Epidermal melanocyte (primary cell): ENCODE measurements around the gene IQCH.

Experiments
- DNase-seq: peaks from one replicate; pipeline ENCODE4 v3.0.0; 2011; ENCODE audit warnings: low spot score; ENCODE audit not compliant: insufficient read length

IQCH gene

DNA sequence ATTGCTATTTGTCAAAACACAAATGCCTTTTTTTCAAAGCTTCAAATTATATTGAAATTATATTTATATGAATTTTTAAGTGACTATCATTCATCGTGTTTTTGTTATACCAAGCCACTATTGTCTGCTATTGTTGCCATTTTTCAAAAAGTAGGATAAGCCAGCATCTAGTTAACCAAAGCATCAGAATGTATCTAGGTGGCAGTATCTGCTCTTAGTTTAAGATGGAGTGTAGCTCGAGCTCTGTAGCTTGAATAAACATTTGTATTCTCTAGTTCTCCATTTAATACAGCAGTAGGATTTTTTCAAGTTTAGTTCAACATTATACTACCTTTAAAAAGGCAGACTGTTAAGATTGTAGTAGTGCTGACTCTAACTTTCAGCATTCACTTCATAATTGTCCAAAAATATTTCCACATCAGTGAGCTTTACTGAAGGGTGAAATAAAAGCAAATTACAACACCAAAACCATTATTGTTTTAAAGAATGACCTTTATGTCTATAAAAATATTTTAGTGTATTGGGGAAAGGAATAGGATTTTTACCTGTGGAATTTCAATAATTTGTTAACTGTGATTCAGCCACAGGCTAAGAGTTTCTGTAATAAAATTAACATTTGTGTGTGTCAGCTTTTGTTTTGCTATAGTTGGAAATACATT lies 246.7 kb downstream of the IQCH start:
- no peak for DNase-seq

DNA sequence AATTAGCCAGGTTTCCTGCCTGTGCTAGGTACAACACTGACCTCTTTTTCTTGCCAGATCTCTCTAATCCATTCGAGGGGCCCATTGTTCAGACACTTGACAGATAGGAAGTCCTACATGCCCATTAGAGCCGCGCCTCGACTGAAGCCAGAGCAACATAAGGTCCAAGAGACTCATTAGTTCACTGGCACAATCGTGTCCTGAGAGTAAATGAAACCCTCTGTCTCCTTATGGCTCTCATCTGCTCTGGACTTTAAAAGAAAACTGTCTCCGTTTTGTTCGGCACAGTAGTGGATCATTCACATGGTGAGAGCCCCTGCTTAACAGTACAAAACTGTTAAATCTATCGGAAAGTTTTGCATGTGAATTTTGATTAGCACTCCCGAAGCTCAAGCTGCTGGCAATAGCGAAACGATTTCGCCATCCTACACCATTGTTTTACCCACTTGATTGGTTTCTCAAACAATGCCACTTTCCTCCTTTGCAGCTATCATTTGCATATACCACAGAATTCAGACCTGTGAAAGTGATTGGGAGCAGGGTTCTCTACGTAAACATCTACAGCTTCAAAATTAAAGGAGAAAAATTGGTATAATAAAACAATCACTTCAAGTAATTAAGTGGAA lies 247.4 kb downstream of the IQCH start:
- no peak for DNase-seq

DNA sequence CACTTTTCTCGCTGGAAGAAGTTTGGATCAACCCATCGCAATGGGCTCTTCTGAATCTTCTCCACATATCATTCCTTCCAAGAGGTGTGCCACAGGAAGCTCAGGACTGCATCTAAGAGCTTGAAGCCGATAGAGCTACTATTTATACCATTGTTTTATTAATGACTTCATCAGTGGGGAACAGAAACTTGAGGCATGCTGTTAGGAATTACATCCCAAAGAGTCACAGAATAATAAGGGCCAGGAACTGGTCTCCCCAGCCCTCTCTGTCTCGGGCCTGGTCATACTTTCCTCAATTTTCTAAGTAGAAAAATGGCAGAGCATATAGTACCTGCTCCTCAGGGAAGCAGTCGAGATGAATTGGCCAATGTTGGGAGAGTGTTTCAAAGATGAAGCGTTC lies 249.5 kb downstream of the IQCH start:
- no peak for DNase-seq

DNA sequence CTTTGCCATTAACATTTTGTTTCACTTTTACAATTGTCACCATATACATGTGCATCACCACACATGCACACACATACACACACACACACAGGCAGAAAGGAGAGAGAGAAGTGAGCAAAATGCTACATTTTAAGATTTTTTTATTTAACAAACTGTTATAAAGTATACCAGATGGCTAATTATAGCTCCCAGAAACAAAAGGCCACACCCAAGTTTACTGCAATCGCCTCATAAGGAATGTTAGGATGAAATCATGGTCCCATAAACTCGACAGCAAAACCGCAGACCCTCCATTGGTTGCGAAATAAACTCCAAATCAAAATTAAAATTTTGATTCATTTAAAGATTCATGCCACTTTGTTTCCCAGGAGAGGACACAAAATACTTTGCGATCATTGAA lies 250.2 kb downstream of the IQCH start:
- no peak for DNase-seq

DNA sequence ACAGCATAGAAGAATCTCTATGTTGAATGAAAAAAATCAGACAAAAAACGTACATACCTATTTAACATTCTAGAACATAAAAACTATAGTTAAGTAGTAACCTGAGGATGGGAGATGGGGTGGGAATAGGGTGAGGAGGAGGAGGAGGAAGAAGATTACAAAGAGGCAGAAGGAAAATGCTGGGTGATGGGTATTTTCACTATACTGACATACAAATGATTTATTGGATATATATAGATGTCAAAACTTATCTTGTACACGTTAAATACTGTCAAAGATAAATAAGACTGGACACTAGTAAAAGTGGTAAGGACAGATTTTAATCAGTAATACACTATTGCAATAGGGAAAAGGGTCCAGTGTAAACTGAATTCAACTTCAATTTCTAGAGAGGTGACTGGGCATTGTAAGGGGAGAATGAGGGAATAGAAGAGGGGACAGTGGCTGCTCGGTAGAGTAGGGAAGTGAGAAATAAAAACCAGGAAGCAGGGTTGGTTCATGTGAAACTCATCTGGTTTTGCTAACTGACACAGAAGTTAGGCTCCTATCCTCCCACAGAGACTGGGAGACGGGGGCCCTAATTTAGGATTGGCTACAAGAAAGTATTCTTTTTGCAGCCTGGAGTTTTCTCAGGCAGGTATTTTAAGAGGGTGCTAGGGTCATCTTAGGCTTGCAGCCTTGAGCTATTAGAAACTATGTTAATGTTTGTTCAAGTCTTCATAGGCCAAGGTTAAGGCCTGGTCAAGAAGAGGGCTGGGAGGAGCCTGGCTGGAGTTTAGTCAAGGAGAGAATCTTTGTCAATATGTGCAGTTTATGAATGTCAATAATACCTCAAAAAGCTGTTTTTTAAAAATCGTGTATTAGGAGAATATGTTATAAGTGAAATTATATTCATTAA lies 251.3 kb downstream of the IQCH start:
- DNase-seq, result no peak

DNA sequence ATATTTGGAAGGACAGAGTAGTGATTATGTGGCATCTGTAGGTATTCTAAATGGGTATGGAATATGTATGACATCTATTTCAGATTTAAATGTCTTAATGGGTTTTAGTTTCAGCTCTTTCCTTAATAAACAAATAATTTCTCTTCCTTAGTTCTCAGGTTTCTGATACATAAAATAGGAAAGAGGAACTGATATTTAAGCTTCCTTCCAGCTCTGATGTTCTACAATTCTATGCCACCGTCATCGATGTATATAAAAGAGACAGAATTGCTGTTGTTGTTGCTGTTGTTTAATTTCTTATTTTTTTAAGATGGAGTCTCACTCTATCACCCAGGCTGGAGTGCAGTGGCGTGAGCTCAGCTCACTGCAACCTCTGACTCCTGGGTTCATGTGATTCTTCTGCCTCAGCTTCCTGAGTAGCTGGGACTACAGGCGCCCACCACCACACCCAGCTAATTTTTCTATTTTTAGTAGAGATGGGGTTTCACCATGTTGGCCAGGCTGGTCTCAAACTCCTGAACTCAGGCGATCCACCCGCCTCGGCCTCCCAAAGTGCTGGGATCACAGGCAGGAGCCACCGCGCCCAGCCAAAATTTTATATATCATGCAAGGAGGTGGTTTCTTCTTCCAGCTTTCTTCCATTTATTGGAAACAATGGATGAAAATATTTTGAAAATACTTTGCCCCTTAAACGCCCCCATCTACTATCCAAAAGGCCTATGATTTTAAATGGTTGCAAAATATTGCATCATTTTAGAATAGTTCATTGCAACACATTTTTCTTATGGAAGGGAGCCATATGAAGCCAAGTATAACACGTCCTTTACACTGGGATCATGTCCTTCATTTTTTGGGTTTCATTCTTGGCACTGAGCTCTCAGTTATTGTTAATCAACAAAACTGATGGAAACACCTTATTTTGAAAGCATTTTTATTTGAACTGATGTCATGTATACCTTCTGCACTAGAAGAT lies 252.5 kb downstream of the IQCH start:
- DNase-seq, result no peak

DNA sequence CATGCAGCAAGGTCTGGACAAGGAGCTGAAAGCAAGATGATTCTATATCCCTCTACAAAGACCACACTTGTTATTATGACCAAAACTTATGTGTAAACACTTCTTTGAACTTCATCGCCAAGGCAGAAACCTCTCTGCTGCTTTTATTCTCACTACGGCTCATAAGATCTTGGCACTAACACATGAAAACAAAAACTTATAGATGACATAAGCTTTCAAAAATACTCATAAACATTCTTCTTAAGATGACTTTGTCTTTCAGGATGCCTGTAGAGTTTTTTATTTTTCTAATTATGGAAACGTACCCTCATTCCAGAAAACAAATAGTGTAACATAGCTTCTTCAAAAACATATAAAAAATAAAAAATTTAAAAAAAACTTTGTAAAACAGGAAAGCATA lies 253.8 kb downstream of the IQCH start:
- no peak for DNase-seq

DNA sequence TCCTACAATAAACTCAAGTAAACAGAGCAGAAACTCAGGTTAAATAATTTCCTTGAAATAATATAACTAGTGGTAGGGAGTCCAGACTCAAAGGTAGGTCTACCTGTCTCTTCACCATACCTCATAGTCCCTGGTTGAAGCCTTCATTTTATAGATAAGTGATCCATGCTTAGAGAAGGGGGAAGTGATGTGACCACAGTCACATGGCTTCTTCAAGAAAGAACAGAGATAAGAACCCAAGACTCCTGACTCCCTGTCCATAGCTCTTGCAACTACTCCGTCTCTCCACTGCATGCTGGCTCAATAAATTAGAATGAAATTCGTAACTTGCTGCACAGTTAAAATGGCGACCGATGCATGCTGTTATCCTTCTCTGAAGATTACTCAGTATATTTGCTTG lies 255.3 kb downstream of the IQCH start:
- DNase-seq, result no peak

DNA sequence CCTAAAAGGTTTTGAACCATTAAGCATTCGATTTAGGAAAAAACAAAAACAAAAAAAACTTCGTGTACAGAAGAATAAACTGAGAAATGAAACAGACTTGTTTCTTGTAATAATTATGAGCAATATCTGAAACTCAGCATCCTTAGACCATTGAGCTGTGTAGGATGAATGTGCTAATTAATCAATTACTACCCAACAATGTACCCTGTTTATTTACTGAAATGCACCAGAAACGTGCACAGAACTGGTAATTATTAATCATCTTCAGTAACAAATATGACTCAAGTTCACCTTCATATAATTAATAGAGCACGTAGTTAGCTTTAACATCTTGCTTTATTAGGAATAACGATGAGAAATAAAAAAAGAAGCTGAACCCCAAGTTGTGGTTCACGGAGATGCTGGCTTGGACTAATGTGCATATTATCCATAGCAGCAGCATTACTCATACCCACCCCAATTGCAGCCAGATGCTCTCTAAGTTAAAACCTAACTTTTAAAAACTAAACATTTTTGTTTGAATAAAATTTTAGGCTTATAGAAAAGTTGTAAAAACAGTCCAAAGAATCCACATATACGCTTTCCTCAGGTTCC lies 256.1 kb downstream of the IQCH start:
- no peak for DNase-seq

DNA sequence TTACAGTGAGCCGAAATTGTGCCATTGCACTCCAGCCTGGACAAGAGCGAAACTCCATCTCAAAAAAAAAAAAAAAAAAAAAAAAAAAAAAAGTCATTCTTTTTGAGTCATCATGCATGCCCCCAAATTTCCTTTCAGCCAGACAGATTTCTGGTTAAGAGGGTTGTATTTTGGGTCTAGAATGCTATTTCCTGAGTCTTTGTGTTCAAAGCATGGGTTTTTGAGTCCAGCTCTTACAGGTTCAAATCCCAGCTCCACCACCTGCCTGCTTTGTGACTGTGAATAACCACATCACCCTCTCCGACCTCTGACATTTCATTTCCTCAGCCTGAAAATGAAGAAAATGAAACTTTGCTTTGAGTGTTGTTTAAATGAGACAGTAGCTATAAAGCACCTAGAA lies 257.0 kb downstream of the IQCH start:
- no peak for DNase-seq

DNA sequence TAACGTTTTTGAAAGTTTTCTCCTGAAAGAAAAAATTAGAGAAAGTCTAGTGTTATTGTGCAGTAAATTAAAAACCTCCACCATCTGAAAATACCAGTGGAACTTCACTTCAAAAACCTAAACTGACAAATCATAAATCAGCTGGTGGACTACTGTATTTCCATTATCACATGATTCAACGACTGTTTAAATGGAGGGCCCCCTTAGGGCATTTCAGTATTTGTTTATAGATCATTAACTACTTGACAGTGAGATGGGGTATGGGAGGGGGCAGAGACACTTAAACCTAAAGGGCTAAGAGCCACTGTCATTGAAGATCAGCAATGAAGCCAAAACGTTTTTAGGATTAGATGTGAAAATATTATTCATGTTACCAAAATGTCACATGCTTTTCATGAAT lies 257.6 kb downstream of the IQCH start:
- no peak for DNase-seq

DNA sequence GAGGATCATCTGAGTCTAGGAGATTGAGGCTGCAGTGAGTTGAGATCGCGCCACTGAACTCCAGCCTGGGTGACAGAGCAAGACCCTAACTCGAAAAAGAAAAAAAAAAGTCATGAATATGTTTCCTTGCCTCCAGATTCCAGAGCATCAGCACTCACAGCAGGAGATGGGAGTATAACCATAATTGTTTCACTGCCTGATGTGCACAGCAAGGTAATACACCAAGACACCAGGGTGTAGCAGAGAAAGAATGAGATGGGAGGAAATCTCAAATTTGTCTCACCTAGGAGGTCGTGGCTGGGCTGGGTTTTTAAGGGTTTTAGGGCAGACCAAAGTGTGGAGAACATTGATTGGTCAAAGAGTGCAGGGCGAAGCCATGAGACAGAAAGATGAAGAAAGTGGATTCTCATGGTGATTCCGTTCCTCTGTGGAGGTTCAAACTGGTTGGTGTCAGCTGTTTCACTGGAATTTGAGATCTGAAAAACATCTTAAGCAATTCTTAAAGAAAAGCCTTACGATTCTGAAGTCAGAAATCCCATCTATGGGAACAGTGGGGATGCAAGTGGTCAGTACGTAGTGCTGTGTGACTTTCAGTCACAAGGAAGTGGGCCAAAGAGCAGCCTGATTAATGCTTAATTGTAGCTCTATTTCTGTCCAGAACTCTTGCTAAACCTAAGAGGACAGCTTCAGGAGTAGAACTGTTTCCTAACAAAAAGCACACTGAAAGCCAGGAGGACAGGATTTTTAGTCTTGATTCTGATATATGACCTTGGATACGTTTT lies 258.5 kb downstream of the IQCH start:
- no peak for DNase-seq

DNA sequence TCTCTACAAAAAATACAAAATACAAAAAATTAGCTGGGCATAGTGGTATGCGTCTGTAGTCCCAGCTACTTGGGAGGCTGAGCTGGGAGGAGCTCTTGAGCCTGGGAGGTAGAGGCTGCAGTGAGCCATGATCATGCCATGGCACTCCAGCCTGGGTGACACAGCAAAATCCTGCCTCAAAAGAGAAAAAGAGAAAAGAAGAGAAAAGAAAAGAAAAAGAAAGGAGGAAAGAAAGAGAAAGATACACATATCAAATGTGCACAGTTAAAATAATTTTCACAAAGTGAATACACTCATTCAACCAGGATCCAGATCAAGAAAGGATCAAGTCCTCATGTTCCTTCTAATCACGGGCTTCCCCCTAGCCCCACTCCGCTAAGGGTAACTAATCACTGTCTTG lies 260.5 kb downstream of the IQCH start:
- no peak for DNase-seq

DNA sequence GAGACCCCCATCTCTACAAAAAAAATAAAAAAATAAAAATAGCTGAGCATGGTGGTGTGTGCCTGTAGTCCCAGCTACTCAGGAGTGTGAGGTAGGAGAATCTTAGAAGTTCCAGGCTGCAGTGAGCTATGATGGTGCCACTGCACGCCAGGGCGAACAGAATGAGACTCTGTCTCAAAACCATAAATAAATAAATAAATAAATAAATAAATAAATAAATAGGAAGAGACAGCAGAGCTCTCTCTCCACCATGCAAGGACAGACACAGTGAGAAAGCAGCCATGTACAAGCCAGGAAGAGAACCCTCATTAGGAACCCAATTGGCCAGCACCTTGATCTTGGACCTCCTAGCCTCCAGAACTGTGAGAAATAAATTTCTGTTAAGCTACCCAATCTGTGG lies 261.0 kb downstream of the IQCH start:
- no peak for DNase-seq

DNA sequence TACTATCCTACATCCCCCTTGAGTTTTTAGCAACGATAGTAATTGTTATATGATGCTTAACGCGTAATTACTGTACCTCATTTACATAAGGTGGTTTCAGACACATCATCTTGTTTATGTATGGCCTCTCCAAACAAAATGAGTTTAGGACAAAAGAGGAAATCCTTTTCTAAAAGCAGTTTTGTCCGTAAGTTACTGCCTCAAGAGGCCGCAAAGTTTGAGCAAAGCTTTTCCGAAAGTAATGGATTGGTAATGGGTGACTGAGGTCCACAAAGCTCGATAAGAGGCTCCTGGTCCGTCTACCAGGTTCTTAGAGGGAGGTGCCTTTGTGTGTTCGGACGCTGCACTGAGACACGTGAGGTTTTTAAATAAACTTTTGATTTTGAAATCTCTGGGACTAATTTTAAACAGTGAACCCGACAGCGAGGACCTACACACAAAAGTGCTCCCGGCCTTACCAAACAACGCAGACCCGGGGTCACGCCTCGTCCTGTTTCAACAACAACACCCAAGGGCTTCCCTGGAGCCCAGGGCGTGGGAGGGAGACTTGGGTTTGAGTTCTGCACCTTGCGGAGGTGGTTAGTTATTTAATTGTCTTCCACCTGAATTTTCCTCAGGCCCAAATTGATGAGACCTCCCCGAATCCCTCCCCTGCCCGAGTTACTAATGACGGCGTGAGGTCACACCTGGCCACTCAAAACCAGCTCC lies 265.9 kb downstream of the IQCH start:
- no peak for DNase-seq

DNA sequence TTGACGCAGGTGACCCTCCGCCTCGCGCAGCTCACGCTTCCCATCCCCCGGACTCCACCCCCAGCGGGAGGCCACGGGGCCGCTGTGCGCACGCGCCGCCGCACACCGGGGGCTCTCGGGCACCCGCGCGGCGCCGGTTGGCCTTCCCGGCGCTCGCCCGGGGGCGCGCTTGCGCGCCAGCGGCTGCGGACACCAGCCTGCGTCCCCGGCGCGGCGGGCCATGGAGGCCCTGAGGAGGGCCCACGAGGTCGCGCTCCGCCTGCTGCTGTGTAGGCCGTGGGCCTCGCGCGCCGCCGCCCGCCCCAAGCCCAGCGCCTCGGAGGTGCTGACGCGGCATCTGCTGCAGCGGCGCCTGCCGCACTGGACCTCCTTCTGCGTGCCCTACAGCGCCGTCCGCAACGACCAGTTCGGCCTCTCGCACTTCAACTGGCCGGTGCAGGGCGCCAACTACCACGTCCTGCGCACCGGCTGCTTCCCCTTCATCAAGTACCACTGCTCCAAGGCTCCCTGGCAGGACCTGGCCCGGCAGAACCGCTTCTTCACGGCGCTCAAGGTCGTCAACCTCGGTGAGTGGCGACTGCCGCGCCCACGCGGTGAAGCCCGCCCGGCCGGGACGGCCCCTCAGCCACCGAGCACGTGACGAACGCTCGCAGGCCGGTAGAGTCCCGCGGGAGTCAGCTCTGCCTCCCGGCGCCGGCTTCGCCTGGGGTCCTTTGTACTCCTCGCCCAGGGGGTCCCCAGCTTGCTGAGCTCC lies 266.6 kb downstream of the IQCH start, which contains the start of gene C15orf61:
TSS of gene C15orf61 (plus strand) at position 103 of the 754 bp plus-strand sequence. CDS start at position 221, 118 bp downstream.
- peak; percentile 77 for DNase-seq

DNA sequence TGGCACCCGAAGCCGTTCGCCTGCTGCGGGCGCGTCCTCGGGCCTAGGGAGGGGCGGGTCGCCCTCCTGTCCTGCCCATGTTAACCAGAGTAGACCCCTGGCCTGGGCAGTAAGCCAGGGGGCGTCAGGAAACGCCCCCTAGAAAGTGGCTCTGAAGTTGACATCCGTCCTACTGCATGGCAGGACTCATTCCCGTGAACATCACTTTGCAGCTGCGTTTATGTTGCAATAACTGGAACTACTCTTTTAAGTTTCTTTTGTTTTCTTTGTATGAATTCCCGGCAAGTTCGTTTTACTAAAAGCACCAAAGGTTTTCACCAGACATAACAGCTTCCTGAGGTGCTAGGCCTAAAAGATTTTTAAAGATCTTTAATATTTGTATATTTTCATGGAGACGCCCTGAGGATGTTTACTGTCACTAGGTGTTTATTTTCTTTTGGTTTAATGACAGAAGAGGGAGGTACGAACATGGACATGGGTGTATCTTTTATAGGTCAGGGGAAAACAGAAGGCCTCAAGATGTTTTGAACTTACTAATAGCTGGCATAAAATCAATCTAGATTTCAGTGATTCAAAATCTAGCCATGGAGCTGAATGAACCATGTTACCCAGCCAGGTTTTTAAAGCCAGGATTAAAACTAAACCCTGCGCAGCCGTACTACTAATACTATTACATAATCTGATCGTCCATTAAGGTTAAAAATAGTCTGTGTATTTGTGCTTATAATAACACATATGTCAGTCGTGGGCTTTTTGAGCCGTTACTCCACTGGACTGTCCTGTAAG lies 267.4 kb downstream of the IQCH start:
- no peak for DNase-seq

DNA sequence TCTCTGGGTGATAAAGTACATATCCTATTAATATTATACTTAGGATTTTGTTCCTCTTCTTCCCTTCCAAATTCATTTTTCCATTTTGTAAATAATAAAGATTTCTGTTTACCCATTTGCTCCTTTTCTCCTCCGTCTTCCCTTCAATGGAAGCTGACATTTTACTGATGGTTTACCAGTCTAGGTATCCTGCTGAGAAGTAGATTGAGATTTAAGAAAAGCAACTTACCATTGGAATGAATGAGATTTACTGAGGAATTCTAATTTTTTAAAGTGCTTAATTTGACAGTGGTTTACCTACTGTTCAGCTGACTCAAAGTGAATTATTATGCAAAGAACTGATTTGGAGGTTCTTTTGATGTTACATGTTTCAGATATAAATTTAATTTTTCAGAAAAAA lies 268.7 kb downstream of the IQCH start:
- no peak for DNase-seq
